C1 segment of cervical spinal cord (tissue), 14 donors: ENCODE data around the gene NDUFB2.
"Not testable (repeated sequence)": the region's sequence is repeated elsewhere in the genome, so short reads cannot be mapped to it uniquely, and the experiment has no call there.

Experiments used
- DNase-seq, 14 donors: peaks; one replicate each; lab custom pipeline; 2025; lab: John Stamatoyannopoulos, UW

The NDUFB2 gene

GRCh38 chr7:140689199-140690152 lies 7.0 kb upstream of the NDUFB2 start:
- DNase-seq = no peak

GRCh38 chr7:140691376-140692045 lies 5.0 kb upstream of the NDUFB2 start:
- no peak for DNase-seq

- DNase-seq = not testable (repeated sequence)
These were observed 2.7 kb upstream of the NDUFB2 start for GRCh38 chr7:140693849-140694248.

- DNase-seq = no peak
These were observed 1.9 kb upstream of the NDUFB2 start for GRCh38 chr7:140694592-140694991.

GRCh38 chr7:140695381-140695780 lies 1.1 kb upstream of the NDUFB2 start:
- DNase-seq = no peak

- peak in 2 of 14 donors; percentile 51 to 96 for DNase-seq
These were observed 356 bp upstream of the NDUFB2 start for GRCh38 chr7:140696024-140696679.

- DNase-seq = no peak
These were observed 1.1 kb downstream of the NDUFB2 start for GRCh38 chr7:140697447-140698143.

- no peak for DNase-seq
These were observed 2.0 kb downstream of the NDUFB2 start for GRCh38 chr7:140698477-140698876.

GRCh38 chr7:140702774-140703173 lies 6.3 kb downstream of the NDUFB2 start:
- DNase-seq = no peak

GRCh38 chr7:140704205-140704604 lies 7.7 kb downstream of the NDUFB2 start:
- DNase-seq = no peak

GRCh38 chr7:140707132-140707531 lies 10.6 kb downstream of the NDUFB2 start:
- no peak for DNase-seq

- not testable (repeated sequence) for DNase-seq
These were observed 12.3 kb downstream of the NDUFB2 start for GRCh38 chr7:140708764-140709163.

- not testable (repeated sequence) for DNase-seq
These were observed 15.9 kb downstream of the NDUFB2 start for GRCh38 chr7:140712392-140712791.

- no peak for DNase-seq
These were observed 18.0 kb downstream of the NDUFB2 start for GRCh38 chr7:140714331-140715040.

GRCh38 chr7:140719721-140720120 lies 23.2 kb downstream of the NDUFB2 start:
- no peak for DNase-seq

GRCh38 chr7:140722254-140722653 lies 25.7 kb downstream of the NDUFB2 start:
- no peak for DNase-seq

GRCh38 chr7:140723006-140723405 lies 26.5 kb downstream of the NDUFB2 start:
- DNase-seq = no peak

GRCh38 chr7:140723574-140723973 lies 27.1 kb downstream of the NDUFB2 start:
- no peak for DNase-seq

- DNase-seq = no peak
These were observed 28.2 kb downstream of the NDUFB2 start for GRCh38 chr7:140724706-140725105.

GRCh38 chr7:140726281-140726680 lies 29.8 kb downstream of the NDUFB2 start:
- peak in 1 of 14 donors; percentile 2 for DNase-seq

- DNase-seq = no peak
These were observed 35.9 kb downstream of the NDUFB2 start for GRCh38 chr7:140732416-140732815.
